CD4-positive, alpha-beta memory T cell (primary cell): ENCODE data around the gene STK10. TPM values are rescaled to one million over a fixed set of nuclear protein-coding genes. Genes with fewer than 3 reads are reported as not detected.

Experiments used
- CTCF ChIA-PET: fragments of 350-600 bp; sonication (Branson Sonifier 250); formaldehyde crosslinking; loops from one replicate; lab custom pipeline; 2021; ENCODE audit warnings: inconsistent platforms; ENCODE audit not compliant: partially characterized antibody; lab: Charles Lee
- POLR2A ChIA-PET: fragments of 350-600 bp; sonication (Branson Sonifier 250); formaldehyde crosslinking; loops from one replicate; lab custom pipeline; 2021; ENCODE audit not compliant: partially characterized antibody; lab: Charles Lee
- DNase-seq, 5 donors: peaks; one replicate each; pipeline versions ENCODE4 v3.0.0 to v3.0.0-alpha.2; 2020 to 2022; ENCODE audit warnings: mixed read lengths in 1 of 5
- H3K27ac ChIP-seq: one replicate; pipeline ENCODE4 v1.7.0; 2013; ENCODE audit warnings: low read depth, low read length
- H3K27me3 ChIP-seq: 2 replicates; pipeline ENCODE4 v1.7.0; 2013; ENCODE audit warnings: mild to moderate bottlenecking, low read length, moderate library complexity; ENCODE audit not compliant: insufficient read depth
- H3K36me3 ChIP-seq: 2 replicates; pipeline ENCODE4 v1.7.0; 2013; ENCODE audit warnings: mild to moderate bottlenecking, low read length, moderate library complexity; ENCODE audit not compliant: insufficient read depth
- H3K4me1 ChIP-seq: 2 replicates; pipeline ENCODE4 v1.7.0; 2013; ENCODE audit warnings: mild to moderate bottlenecking, low read length, moderate library complexity; ENCODE audit not compliant: insufficient read depth
- H3K4me3 ChIP-seq, 2 donors: one replicate each; pipeline ENCODE4 v1.7.0; 2013; ENCODE audit warnings: low read length in 2 of 2, mild to moderate bottlenecking in 1 of 2
- H3K9me3 ChIP-seq, 2 donors: one replicate each; pipeline ENCODE4 v1.7.0; 2013; ENCODE audit warnings: low read length in 2 of 2, control low read depth in 1 of 2; ENCODE audit not compliant: control insufficient read depth in 1 of 2
- H3K27ac Mint-ChIP-seq, 7 donors: one replicate each; pipeline ENCODE4 v1.8.0; 2020 to 2021; ENCODE audit warnings: mixed read lengths in 7 of 7, mild to moderate bottlenecking in 6 of 7, inconsistent platforms in 3 of 7, moderate library complexity in 3 of 7
- H3K27me3 Mint-ChIP-seq, 2 donors: one replicate each; pipeline ENCODE4 v1.8.0; 2020 to 2021; ENCODE audit warnings: mixed read lengths in 2 of 2
- H3K36me3 Mint-ChIP-seq, 2 donors: one replicate each; pipeline ENCODE4 v1.8.0; 2020 to 2021; ENCODE audit warnings: mixed read lengths in 2 of 2, inconsistent platforms in 1 of 2, mild to moderate bottlenecking in 1 of 2
- H3K4me1 Mint-ChIP-seq, 4 donors: one replicate each; pipeline ENCODE4 v1.8.0; 2020 to 2021; ENCODE audit warnings: mixed read lengths in 4 of 4, mild to moderate bottlenecking in 1 of 4
- H3K4me3 Mint-ChIP-seq, 8 donors: one replicate each; pipeline ENCODE4 v1.8.0; 2020 to 2021; ENCODE audit warnings: mixed read lengths in 8 of 8, mild to moderate bottlenecking in 7 of 8, moderate library complexity in 6 of 8, inconsistent platforms in 3 of 8
- H3K9me3 Mint-ChIP-seq, 8 donors: one replicate each; pipeline ENCODE4 v1.8.0; 2020 to 2021; ENCODE audit warnings: mixed read lengths in 8 of 8, mild to moderate bottlenecking in 5 of 8, inconsistent platforms in 3 of 8, moderate library complexity in 1 of 8
- intact Hi-C: fragments of 100-400 bp; cut with micrococcal nuclease; formaldehyde crosslinking; loops from one replicate; pipeline ENCODE4 v1.15.1; 2023
- polyA plus RNA-seq, 2 donors: library from polyadenylated mRNA; unstranded; fragments of 300-500 nt; fragmentation: Illumina TruSeq; gene quantifications; one replicate each; pipeline ENCODE4 v1.2.3, GENCODE V29; 2021
- total RNA-seq, 2 experiments: library from RNA; stranded (reverse); gene quantifications; one replicate each; pipeline ENCODE4 v1.2.3, GENCODE V29; 2021

The STK10 gene
- total and polyA plus RNA-seq, 4 experiments from 2014 or later = 24.6 to 314 (median 233) TPM

- CTCF ChIA-PET = interaction anchor here (0.7 kb wide), 1 partner anchor 12 kb away, joined by 4 read pairs; no protein-coding TSS in a partner anchor
- Histone ChIP-seq H3K27me3 (no peaks in the 10 kb centered on the region), H3K27ac (no peak overlapping the region), H3K9me3 (no peaks in the 10 kb centered on the region), H3K36me3 (no peaks in the 10 kb centered on the region), H3K4me3 (no peak overlapping the region), H3K4me1 (peaks cover 40% of the 10 kb centered on the region)
- Mint-ChIP-seq H3K4me3 (no peak overlapping the region), H3K27me3 (no peaks in the 10 kb centered on the region), H3K36me3 (peaks cover 24 to 25% of the 10 kb centered on the region in 2 donors), H3K9me3 (no peaks in the 10 kb centered on the region), H3K4me1 (peaks cover 42 to 71% (median 60%) of the 10 kb centered on the region in 4 donors), H3K27ac (no peak overlapping the region)
- intact Hi-C loops = no loop called here
- POLR2A ChIA-PET = no interaction called here
- no peak for DNase-seq
Measured at GRCh38 chr5:171999100-171999499, 188.9 kb downstream of the STK10 start.

- Histone ChIP-seq H3K4me1 (peaks cover 20% of the 10 kb centered on the region), H3K27ac (no peak overlapping the region), H3K27me3 (no peaks in the 10 kb centered on the region), H3K9me3 (no peaks in the 10 kb centered on the region), H3K36me3 (no peaks in the 10 kb centered on the region), H3K4me3 (no peak overlapping the region)
- peak overlapping the region in 1 of 8 donors; percentile 3 for H3K4me3 Mint-ChIP-seq
- DNase-seq = no peak
- H3K4me1 Mint-ChIP-seq = peaks cover 36 to 63% (median 51%) of the 10 kb centered on the region in 4 donors
- intact Hi-C loops = no loop called here
- peaks cover 37 to 41% of the 10 kb centered on the region in 2 donors for H3K36me3 Mint-ChIP-seq
- ChIA-PET CTCF (interaction anchor here (1.2 to 1.7 kb wide), 2 partner anchors 10 to 192 kb away, joined by 3 to 6 read pairs; partner anchors contain the start of gene FBXW11), POLR2A (interaction anchor here (1.4 to 3.6 kb wide), 2 partner anchors 9 to 10 kb away, joined by 6 to 16 read pairs; partner anchors contain the start of gene FBXW11)
- no peaks in the 10 kb centered on the region for H3K9me3 Mint-ChIP-seq
- H3K27ac Mint-ChIP-seq = peak overlapping the region in 1 of 7 donors; percentile 32
- no peaks in the 10 kb centered on the region for H3K27me3 Mint-ChIP-seq
Measured at GRCh38 chr5:171997011-171997410, 191.0 kb downstream of the STK10 start.

- peak overlapping the region in 3 of 7 donors; percentile 0 to 14 (median 9) for H3K27ac Mint-ChIP-seq
- peaks cover 27% of the 10 kb centered on the region for H3K4me1 ChIP-seq
- no peak overlapping the region for H3K4me3 Mint-ChIP-seq
- no peaks in the 10 kb centered on the region for H3K27me3 Mint-ChIP-seq
- H3K9me3 ChIP-seq = no peaks in the 10 kb centered on the region
- H3K27ac ChIP-seq = no peak overlapping the region
- intact Hi-C loops = no loop called here
- H3K27me3 ChIP-seq = no peaks in the 10 kb centered on the region
- POLR2A ChIA-PET = no interaction called here
- no peak overlapping the region for H3K4me3 ChIP-seq
- CTCF ChIA-PET = no interaction called here
- no peak for DNase-seq
- H3K4me1 Mint-ChIP-seq = peaks cover 28 to 70% (median 46%) of the 10 kb centered on the region in 4 donors
- H3K9me3 Mint-ChIP-seq = no peaks in the 10 kb centered on the region
- H3K36me3 ChIP-seq = no peaks in the 10 kb centered on the region
- H3K36me3 Mint-ChIP-seq = peaks cover 46 to 52% of the 10 kb centered on the region in 2 donors
Measured at GRCh38 chr5:171992813-171993212, 195.2 kb downstream of the STK10 start.

GRCh38 chr5:171992305-171992704, 195.7 kb downstream of the STK10 start:
- peak overlapping the region in 2 of 7 donors; percentile 14 to 50 for H3K27ac Mint-ChIP-seq
- POLR2A ChIA-PET = no interaction called here
- no peaks in the 10 kb centered on the region for H3K27me3 ChIP-seq
- H3K4me1 Mint-ChIP-seq = peaks cover 26 to 68% (median 44%) of the 10 kb centered on the region in 4 donors
- H3K36me3 Mint-ChIP-seq = peaks cover 47 to 52% of the 10 kb centered on the region in 2 donors
- DNase-seq = no peak
- intact Hi-C loops = no loop called here
- H3K36me3 ChIP-seq = no peaks in the 10 kb centered on the region
- peaks cover 27% of the 10 kb centered on the region for H3K4me1 ChIP-seq
- CTCF ChIA-PET = no interaction called here
- no peak overlapping the region for H3K4me3 ChIP-seq
- H3K27ac ChIP-seq = no peak overlapping the region
- H3K9me3 Mint-ChIP-seq = no peaks in the 10 kb centered on the region
- no peaks in the 10 kb centered on the region for H3K27me3 Mint-ChIP-seq
- no peaks in the 10 kb centered on the region for H3K9me3 ChIP-seq
- no peak overlapping the region for H3K4me3 Mint-ChIP-seq

Other genes starting within 250 kb of the STK10 start
- 10 to 100 TPM; 41.7 to 43.4 TPM for gene FBXW11, start 181.6 kb downstream of the STK10 start, total RNA-seq
- gene FBXW11, start 181.6 kb downstream of the STK10 start, polyA plus RNA-seq = 10 to 100 TPM; 17.1 to 22.6 TPM
- not detected for gene EFCAB9, start 5.9 kb upstream of the STK10 start, total RNA-seq
- gene EFCAB9, start 5.9 kb upstream of the STK10 start, polyA plus RNA-seq = not detected
- gene UBTD2, start 95.5 kb upstream of the STK10 start, total RNA-seq = 1 to 10 TPM; 6.3 TPM
- 1 to 10 TPM; 2.2 to 5.8 TPM for gene UBTD2, start 95.5 kb upstream of the STK10 start, polyA plus RNA-seq